Measurements from ENCODE around the gene NMS. TPM values are rescaled to one million over a fixed set of nuclear protein-coding genes. Genes with fewer than 3 reads are reported as not detected.

The NMS gene
- not detected for total RNA-seq

- DNase-seq (ENCODE audit: extremely low spot score in 2 of 2), result no peak
- Histone ChIP-seq H3K36me3 (no peaks in the 10 kb centered on the region), H3K4me1 (no peaks in the 10 kb centered on the region), H3K9me3 (no peaks in the 10 kb centered on the region), H3K27me3 (no peaks in the 10 kb centered on the region), H3K4me3 (no peak within 1 kb of the TSS), H3K27ac (no peak within 1 kb of the TSS)
- intact Hi-C loops (cut with DNase I), result no loop called here
- TF ChIP-seq CTCF (IDR thresholded peaks at IDR 0.05) (no peak), POLR2A (IDR thresholded peaks at IDR 0.05) (no peak), POLR2AphosphoS5 (IDR thresholded peaks at IDR 0.05; ENCODE audit: insufficient read depth in 1 of 2, low read depth in 1 of 2) (no peak)
Measured at GRCh38 chr2:100470182-100470581, at the start of gene NMS. NMS (plus strand) TSS chr2:100470482; CDS start chr2:100470489, 7 bp downstream.

- no peaks in the 10 kb centered on the region for H3K27me3 ChIP-seq
- peak in 1 of 2 donors; percentile 11 for DNase-seq (ENCODE audit: extremely low spot score in 2 of 2)
Measured at GRCh38 chr2:100422320-100423055, 47.8 kb upstream of the NMS start.

GRCh38 chr2:100423631-100424030, 46.7 kb upstream of the NMS start:
- Histone ChIP-seq H3K27me3 (no peaks in the 10 kb centered on the region), H3K27ac (no peak overlapping the region), H3K4me1 (no peaks in the 10 kb centered on the region), H3K9me3 (no peaks in the 10 kb centered on the region), H3K4me3 (no peak overlapping the region), H3K36me3 (no peaks in the 10 kb centered on the region)
- DNase-seq (ENCODE audit: extremely low spot score in 2 of 2), result peak in 1 of 2 donors; percentile 27
- intact Hi-C loops (cut with DNase I), result no loop called here
- TF ChIP-seq POLR2A (IDR thresholded peaks at IDR 0.05), result no peak
- TF ChIP-seq POLR2AphosphoS5 (IDR thresholded peaks at IDR 0.05; ENCODE audit: insufficient read depth in 1 of 2, low read depth in 1 of 2), result no peak
- no peak for TF ChIP-seq CTCF (IDR thresholded peaks at IDR 0.05)

More at GRCh38 chr2:100422320-100423055, 47.8 kb upstream of the NMS start:
- peaks cover 8% of the 10 kb centered on the region for H3K4me1 ChIP-seq
- H3K27ac ChIP-seq, result no peak overlapping the region
- no peaks in the 10 kb centered on the region for H3K9me3 ChIP-seq
- no peak overlapping the region for H3K4me3 ChIP-seq
- no peaks in the 10 kb centered on the region for H3K36me3 ChIP-seq
- TF ChIP-seq POLR2A (IDR thresholded peaks at IDR 0.05) (no peak), POLR2AphosphoS5 (IDR thresholded peaks at IDR 0.05; ENCODE audit: insufficient read depth in 1 of 2, low read depth in 1 of 2) (no peak), CTCF (IDR thresholded peaks at IDR 0.05) (no peak)
- intact Hi-C loops (cut with DNase I), result no loop called here

GRCh38 chr2:100424277-100424875, 45.9 kb upstream of the NMS start:
- no peaks in the 10 kb centered on the region for H3K36me3 ChIP-seq
- TF ChIP-seq POLR2AphosphoS5 (IDR thresholded peaks at IDR 0.05; ENCODE audit: insufficient read depth in 1 of 2, low read depth in 1 of 2), result no peak
- no peak for TF ChIP-seq POLR2A (IDR thresholded peaks at IDR 0.05)
- no peak for TF ChIP-seq CTCF (IDR thresholded peaks at IDR 0.05)
- peak in 1 of 2 donors; percentile 62 for DNase-seq (ENCODE audit: extremely low spot score in 2 of 2)
- H3K27me3 ChIP-seq, result no peaks in the 10 kb centered on the region
- no peaks in the 10 kb centered on the region for H3K9me3 ChIP-seq
- H3K4me1 ChIP-seq, result no peaks in the 10 kb centered on the region
- intact Hi-C loops (cut with DNase I), result no loop called here
- no peak overlapping the region for H3K27ac ChIP-seq
- no peak overlapping the region for H3K4me3 ChIP-seq

GRCh38 chr2:100425107-100425506, 45.2 kb upstream of the NMS start:
- no peak for DNase-seq (ENCODE audit: extremely low spot score in 2 of 2)
- Histone ChIP-seq H3K27ac (no peak overlapping the region), H3K9me3 (no peaks in the 10 kb centered on the region), H3K36me3 (no peaks in the 10 kb centered on the region), H3K4me1 (no peaks in the 10 kb centered on the region), H3K27me3 (no peaks in the 10 kb centered on the region), H3K4me3 (no peak overlapping the region)
- intact Hi-C loops (cut with DNase I), result no loop called here
- no peak for TF ChIP-seq POLR2A (IDR thresholded peaks at IDR 0.05)
- no peak for TF ChIP-seq POLR2AphosphoS5 (IDR thresholded peaks at IDR 0.05; ENCODE audit: insufficient read depth in 1 of 2, low read depth in 1 of 2)
- TF ChIP-seq CTCF (IDR thresholded peaks at IDR 0.05), result no peak

All from vagina (tissue), 2 donors.